Gastrocnemius medialis (tissue), 4 donors: Measurements from ENCODE around the gene PDLIM3.

Source experiments
- POLR2A ChIP-seq, 2 donors: fragments of 450-650 bp; IDR thresholded peaks; one replicate each; pipeline ENCODE4 v1.6.1; 2017; ENCODE audit warnings: antibody characterized with exemption in 2 of 2, mild to moderate bottlenecking in 2 of 2, moderate library complexity in 2 of 2
- TF ChIP-seq, protein P1 (sequence below), 5 experiments: fragments of 450-650 bp in 3 of 5; fragments of 200-600 bp in 2 of 5; sonication (generic) in 2 of 5; IDR thresholded peaks in 4 of 5; conservative IDR thresholded peaks in 1 of 5; 1 replicate in 4 of 5; 2 replicates in 1 of 5; pipeline ENCODE4 v1.5.1; 2016 to 2019; ENCODE audit warnings: antibody characterized with exemption in 5 of 5, mild to moderate bottlenecking in 3 of 5, moderate library complexity in 3 of 5

DNA sequence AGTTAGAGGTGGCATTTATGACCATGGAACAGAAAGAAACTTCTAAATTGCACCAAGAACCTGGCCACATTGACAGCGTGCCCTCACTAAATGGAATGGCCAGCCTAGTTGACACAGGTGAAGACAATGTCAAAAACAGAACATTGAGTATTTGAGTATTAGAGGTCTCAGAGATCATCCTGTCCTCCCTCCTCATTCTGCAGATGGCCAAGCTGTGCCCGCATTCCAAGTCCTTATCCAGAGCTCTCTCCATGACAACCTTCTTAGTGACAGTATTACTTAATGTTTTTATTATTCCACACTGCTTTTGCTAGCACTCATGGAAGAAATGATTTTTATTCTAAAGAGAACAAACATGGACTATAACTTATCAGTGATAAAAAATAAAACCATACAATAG is 53.9 kb downstream of the PDLIM3 start:
- TF ChIP-seq POLR2A (IDR thresholded peaks at IDR 0.05), result no peak
- TF ChIP-seq, protein P1, sequence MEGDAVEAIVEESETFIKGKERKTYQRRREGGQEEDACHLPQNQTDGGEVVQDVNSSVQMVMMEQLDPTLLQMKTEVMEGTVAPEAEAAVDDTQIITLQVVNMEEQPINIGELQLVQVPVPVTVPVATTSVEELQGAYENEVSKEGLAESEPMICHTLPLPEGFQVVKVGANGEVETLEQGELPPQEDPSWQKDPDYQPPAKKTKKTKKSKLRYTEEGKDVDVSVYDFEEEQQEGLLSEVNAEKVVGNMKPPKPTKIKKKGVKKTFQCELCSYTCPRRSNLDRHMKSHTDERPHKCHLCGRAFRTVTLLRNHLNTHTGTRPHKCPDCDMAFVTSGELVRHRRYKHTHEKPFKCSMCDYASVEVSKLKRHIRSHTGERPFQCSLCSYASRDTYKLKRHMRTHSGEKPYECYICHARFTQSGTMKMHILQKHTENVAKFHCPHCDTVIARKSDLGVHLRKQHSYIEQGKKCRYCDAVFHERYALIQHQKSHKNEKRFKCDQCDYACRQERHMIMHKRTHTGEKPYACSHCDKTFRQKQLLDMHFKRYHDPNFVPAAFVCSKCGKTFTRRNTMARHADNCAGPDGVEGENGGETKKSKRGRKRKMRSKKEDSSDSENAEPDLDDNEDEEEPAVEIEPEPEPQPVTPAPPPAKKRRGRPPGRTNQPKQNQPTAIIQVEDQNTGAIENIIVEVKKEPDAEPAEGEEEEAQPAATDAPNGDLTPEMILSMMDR (IDR thresholded peaks at IDR 0.05 in 4 of 5, conservative IDR thresholded peaks at IDR 0.05 in 1 of 5), result no peak
